Suprapubic skin (tissue), 4 donors: Measurements from ENCODE around the gene SMARCE1.

Experiments
- CTCF ChIP-seq, 2 donors: fragments of 200-600 bp in 1 of 2; fragments of 450-650 bp in 1 of 2; sonication (generic) in 1 of 2; IDR thresholded peaks; one replicate each; pipeline ENCODE4 v1.5.1; 2016 to 2019; ENCODE audit warnings: antibody characterized with exemption in 2 of 2, mild to moderate bottlenecking in 1 of 2, moderate library complexity in 1 of 2
- EP300 ChIP-seq: sonication (generic); formaldehyde crosslinking; IDR thresholded peaks from one replicate; pipeline ENCODE4 v1.6.1; 2017; ENCODE audit warnings: antibody characterized with exemption
- POLR2A ChIP-seq, 2 donors: fragments of 450-650 bp; IDR thresholded peaks; one replicate each; pipeline ENCODE4 v1.6.1; 2017; ENCODE audit warnings: antibody characterized with exemption in 2 of 2, mild to moderate bottlenecking in 2 of 2, moderate library complexity in 2 of 2
- POLR2AphosphoS5 ChIP-seq, 3 donors: sonication (generic); formaldehyde crosslinking; IDR thresholded peaks; one replicate each; pipeline ENCODE4 v1.6.1; 2017; ENCODE audit warnings: antibody characterized with exemption in 3 of 3

- no peak for TF ChIP-seq CTCF (IDR thresholded peaks at IDR 0.05)
- TF ChIP-seq POLR2A (IDR thresholded peaks at IDR 0.05): no peak
- no peak for TF ChIP-seq EP300
- no peak for TF ChIP-seq POLR2AphosphoS5 (IDR thresholded peaks at IDR 0.05)
Measured at GRCh38 chr17:40615841-40616476, 31.7 kb downstream of the SMARCE1 start.
